NCI-H82 (cell line): ENCODE measurements around the gene TRAK1.

Experiments
- DNase-seq: peaks from one replicate; lab custom pipeline; 2025; lab: John Stamatoyannopoulos, UW

Gene TRAK1

GRCh38 chr3:42122261-42123011 is 31.3 kb downstream of the TRAK1 start:
- no peak for DNase-seq

DNA sequence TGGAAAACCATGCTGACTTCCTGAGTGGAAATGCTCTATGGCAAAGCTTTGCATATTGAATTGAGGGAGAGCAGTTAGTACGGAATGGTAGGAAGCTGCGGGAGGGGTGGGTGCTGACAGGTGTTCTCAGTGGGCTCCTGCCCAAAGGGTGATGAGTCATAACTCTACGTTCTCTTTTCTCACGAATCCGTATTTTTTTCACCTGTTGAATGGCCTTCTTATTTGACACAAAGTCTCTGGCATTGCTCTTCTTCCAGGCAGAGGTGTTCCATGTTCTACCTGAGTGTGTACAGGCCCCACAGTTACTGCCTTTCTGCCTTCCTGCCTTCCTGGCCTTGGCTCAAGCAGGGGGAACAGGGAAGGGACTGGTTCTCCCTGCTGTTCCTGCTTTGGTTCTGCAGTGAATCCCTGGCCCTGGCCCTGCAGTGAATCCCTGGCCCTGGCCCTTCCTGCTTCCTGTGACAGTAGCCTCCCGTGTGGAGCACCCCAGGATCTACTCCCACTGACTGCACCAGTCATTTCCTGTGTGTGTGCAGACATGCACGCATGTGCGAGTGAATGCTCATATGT is 31.9 kb downstream of the TRAK1 start:
- no peak for DNase-seq

DNA sequence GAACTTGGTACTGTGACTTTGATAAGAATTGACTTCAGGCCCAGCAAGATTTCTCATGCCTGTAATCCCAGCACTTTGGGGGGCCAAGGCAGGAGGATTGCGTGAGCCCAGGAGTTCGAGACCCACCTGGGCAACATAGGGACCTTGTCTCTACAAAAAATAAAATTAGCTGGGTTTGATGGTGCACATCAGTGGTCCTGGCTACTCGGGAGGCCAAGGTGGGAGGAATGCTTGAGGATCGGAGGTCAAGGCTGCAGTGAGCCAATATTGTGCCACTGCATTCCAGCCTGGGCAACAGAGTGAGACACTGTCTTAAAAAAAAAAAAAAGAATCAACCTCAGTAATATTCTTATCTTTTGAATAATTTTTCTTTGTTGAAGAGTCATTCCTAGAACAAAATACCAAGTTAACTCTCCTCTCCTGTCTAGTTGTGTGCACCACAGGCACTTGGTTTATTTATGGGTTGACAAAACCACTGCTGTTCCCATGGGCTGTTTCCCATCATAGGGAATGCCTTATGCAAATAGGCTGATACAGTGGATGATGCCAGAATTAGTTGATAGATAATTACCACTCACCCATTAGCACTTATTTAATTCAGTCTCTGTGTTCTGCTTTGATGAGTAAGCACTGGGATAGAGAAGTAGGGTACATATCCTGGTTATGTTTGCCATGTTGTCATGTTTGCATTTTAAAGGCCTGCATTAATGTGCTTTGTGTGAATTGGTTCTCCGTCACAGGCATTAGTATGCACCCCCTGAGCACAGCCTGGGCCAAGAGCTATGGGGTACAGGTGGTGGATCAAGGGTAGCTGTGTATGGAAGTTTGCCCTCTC is 32.9 kb downstream of the TRAK1 start:
- DNase-seq: no peak

- no peak for DNase-seq
These were observed 36.1 kb downstream of the TRAK1 start for GRCh38 chr3:42127226-42127625.

DNA sequence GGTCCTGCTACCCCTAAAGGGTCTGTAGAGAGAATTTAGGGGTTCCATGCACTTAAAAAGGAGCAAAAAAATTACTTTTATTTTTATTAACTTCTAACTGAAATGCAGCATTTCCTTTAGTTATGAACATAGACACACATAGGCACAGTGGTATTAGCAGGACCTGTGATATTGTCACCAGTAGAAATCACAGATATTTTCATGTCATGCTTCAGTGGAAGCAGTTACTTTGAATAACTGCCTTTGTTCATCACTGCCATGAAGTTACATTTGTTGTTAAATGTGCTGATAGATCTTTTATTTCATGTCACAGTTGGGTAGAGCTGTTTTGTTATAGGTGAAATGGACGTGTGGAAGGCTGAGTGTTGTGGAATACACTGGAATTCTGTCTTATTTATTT is 37.4 kb downstream of the TRAK1 start:
- no peak for DNase-seq

DNA sequence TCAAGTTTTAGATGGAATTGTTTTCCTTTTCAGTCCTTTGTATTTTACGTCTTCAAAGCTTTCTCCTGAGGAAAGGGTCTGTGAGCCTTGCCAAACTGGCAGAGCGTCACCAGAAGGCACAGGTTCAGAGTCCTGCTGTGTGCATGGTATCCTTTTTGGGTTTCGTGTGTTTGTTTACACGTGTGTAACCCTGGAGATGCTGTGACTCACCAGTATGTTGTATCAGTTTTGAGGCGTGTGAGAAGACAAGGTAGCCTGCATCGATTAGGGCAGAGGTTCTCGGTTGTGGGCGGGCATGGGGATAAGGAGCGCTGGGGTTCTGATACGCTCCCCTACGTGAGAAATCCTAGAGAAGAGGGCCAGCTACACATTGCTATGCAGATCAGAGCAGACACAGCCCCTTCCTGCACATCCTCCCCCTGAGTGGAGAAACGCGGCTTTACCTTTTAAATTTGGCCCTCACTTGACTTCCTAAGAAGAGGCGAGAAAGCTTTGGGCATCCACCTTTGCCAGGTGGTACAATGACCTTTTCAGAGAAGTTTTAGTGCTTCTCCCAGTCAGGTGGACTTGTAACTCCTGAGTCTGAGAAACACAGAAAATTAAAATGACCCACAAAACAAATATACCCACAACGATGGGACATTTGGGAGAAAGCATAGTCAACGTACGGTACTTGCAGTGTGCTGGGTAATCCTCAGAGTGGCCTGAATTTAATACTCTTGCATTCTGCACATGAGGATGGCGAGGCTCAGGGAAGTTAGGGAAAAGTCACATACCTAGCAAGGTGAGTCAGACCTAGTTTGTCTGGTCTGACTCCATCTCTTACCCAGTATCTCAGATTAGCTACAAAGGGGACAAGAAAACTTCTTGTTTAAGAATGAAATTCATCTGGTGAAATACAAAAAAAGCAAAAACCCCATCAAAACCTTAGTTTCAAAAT is 38.1 kb downstream of the TRAK1 start:
- no peak for DNase-seq

- DNase-seq: peak; percentile 8
These were observed 38.8 kb downstream of the TRAK1 start for GRCh38 chr3:42130007-42130328.

- DNase-seq: no peak
These were observed 39.3 kb downstream of the TRAK1 start for GRCh38 chr3:42130329-42131070.

DNA sequence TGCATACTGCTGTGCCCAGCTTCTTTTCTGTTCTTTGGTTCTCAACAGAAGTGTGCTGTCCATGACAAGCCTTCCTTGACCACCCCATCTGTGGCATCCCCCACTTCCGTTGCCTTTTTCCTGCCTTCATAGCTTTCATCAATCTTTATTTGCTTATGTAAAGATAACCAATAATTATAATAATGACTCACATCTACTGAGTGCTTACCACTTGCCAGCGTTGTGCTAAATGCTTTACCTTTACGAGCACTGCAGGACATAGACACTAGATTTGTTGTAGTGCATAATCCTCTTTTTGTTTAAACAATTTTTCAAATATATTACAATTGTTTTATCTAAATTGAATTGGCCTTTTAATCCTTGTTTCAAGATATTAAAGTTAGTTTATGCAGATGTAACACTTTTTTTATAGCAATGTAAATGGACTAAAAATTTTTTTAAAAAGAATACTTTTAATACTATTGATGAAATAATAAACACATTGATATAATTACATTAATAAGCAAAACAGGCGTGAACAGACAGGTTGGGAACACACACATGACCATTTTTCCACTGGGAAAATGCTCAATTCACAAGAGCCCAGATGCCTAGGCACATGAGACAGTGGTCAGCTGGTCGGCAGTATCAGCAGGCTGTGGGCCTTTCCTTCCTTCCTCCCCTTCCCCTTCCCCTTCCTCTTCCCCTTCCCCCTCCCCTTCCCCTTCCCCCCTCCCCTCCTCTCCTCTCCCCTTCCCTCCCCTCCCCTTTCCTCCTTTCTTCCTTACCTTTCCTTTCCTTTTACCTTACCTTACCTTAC is 42.5 kb downstream of the TRAK1 start:
- no peak for DNase-seq

DNA sequence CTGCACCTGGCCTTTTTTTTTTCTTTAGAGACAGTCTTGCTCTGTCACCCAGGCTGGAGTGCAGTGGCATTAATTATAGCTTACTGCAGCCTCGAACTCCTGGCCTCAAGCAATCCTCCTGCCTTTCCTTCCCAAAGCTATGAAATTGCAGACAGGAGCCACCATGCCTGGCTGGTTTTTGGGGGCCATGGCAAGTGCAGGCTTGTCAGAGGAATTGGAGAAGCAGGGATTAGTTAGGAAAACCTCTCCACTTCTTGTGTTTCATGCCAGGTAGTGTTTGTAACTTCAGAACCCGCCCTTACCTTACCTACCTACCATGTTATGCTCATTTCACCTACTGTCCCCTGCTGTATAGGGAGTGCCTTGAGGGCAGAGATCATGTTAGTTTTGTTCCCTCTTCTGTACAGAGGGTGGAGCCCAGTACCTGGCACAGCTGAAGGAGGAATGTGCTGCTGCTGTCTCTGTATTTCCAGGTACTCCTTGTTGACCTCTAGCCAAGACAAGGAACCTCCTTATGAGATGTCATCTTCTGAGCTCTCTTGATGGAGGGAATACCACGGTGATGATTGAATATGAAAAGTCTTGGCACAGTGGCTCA is 43.8 kb downstream of the TRAK1 start:
- DNase-seq: no peak

DNA sequence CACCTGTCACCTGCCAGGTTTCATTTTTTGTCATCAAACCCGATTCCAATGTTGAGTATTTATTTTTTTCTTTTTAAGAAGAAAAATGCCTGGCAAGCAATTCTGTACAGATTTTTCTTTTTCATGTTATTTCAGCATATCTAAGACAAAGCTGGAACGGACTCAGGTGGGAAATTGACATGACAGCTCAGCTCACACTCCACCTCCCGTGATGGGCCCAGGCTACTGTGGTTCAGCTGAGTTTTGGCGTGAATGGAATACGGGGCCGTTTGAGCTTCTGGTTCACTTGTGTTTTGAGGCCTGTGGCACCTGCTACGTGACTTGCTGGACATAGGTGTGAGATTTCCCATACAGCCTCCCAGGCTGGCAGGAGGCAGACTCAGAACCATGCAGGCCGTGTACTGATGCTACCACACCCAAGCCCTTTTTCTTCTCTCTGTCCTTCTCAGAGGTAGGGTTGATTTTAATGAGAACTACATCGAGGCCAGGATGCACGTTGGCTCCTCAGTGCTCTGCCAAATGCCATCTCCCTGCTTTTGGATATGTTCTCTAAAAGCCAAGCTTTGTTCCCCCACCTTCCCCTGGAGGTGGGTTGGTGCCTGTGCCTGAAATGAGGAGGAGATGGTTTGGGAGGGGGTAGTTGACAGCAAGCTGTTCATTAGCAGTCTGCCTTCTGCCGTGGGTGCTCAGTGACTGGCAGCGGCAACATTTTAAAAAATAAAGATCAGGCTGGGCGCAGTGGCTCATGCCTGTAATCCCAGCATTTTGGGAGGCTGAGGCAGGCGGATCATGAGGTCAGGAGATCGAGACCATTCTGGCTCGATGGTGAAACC is 48.7 kb downstream of the TRAK1 start:
- no peak for DNase-seq

GRCh38 chr3:42140665-42141203 is 49.6 kb downstream of the TRAK1 start:
- DNase-seq: no peak

DNA sequence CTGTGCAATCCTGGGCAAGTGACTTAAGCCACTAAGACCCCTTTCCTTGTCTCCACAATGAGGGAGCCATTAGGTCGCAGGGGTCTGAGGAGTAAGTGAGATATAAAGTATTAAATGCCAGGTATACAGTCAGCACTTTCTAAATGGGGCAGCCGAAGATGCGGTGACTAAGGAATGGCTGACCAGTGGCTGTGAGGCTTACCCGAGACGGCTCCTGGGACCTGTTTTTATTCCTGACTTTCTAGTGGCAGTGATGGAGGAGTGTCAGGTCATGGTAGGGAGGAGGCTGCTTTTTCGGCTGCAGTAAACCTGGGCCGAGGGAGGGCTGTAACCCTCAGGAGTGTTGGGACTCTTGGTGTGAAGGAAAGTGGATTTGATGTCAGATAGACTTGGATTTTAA is 52.3 kb downstream of the TRAK1 start:
- DNase-seq: no peak

- no peak for DNase-seq
These were observed 53.1 kb downstream of the TRAK1 start for GRCh38 chr3:42144209-42144608.

DNA sequence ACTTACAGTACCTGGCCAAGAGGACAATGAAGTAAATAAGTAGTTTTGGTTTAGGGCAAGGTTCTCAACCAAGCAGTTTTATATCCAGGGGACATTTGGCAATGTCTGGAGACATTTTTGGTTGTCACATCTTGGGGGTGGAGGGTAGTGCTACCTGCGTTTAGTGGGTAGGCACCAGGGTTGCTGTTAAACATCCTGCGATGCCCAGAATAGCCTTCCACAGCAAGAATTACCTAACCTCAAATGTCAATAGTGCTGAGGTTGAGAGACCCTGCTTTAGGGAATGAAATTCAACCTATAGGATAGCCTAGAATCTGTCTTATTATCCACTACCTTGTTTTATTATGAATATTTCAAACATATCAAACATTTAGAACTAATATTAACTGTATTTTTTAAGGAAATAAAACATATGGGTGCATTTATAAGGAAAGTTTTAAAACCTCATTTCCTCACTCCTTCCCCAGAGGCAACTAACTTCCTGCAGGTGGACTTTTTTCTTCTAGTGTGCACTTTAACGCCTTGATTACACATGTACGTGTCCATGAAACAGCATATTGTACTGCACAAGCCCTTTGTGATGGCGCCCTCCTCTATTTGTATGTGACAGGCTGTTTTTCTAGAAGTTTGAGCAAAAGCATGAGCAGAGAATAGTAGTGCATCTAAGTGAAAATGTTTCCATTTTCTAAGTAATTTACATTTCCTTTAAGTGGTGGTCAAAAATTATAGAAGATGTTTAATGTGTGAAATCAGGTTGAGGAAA is 57.1 kb downstream of the TRAK1 start:
- no peak for DNase-seq

DNA sequence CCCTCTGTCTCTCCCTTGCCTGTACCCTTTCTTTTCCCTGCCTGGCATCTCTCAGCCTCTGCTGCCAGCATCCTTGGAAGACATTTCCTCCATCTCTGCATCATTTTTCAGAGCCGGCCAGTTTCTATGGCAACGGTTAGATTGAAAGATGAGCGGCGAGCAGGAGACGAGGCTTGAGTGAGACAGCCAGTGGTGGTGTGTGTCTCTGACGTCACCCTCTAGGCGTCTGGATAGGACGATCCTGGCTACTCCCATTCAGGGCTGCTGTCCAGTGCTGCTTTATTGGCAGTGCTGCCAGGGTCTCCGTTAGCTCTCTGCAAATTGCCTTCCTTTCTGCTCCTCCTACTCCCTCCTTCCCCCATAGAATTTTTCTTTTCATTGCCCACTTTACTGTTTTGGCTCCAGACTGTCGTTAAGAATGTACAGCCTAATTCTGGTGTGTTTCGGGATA is 57.9 kb downstream of the TRAK1 start:
- DNase-seq: no peak

- DNase-seq: no peak
These were observed 58.4 kb downstream of the TRAK1 start for GRCh38 chr3:42149532-42149931.

GRCh38 chr3:42149975-42150374 is 58.8 kb downstream of the TRAK1 start:
- no peak for DNase-seq
